ENCODE results near the gene SPSB2.
A peak's percentile ranks its signal among the peaks of the same experiment; 100 is the strongest.
"Not testable (repeated sequence)": the region's sequence is repeated elsewhere in the genome, so short reads cannot be mapped to it uniquely, and the experiment has no call there.

Gene SPSB2

GRCh38 chr12:6902448-6902847 lies 29.3 kb upstream of the SPSB2 start:
- no peak for DNase-seq (ENCODE audit: low spot score)

- DNase-seq (ENCODE audit: low spot score): no peak
These were observed 26.9 kb upstream of the SPSB2 start for GRCh38 chr12:6899837-6900519.

DNA sequence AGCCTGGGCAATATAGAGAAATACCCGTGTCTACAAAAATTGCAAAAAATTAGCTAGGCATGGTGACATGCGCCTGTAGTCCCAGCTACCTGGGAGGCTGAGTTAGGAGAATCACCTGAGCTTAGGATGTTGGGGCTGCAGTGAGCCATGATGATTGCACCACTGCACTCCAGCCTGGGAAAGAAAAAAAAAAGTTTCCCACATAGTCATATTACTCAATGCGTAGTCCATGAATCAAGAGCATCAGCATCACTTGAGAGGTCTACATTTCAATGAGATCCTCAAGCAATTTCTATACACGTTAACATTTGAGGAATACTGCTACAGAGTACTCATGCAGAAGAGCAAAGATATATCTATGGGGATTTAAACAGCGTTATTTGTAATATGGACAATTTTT lies 26.3 kb upstream of the SPSB2 start:
- no peak for DNase-seq (ENCODE audit: low spot score)

GRCh38 chr12:6896846-6897435 lies 23.8 kb upstream of the SPSB2 start:
- no peak for DNase-seq (ENCODE audit: low spot score)

DNA sequence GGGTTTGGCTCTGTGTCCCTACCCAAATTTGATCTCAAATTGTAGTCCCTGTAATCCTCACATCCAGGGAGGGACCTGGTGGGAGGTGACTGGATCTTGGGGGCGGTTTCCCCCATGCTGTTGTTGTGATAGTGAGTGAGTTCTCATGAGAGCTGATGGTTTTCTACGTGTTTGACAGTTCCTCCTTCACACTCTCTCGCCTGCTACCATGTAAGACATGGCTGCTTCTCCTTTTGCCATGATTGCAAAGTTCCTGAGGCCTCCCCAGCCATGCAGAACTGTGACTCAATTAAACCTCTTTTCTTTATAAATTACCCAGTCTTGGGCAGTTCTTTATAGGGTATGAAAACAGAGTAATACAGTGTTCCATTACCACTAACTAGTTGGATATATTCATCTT lies 21.2 kb upstream of the SPSB2 start:
- DNase-seq (ENCODE audit: low spot score): no peak

- not testable (repeated sequence) for DNase-seq (ENCODE audit: low spot score)
These were observed 19.6 kb upstream of the SPSB2 start for GRCh38 chr12:6892683-6893082.

DNA sequence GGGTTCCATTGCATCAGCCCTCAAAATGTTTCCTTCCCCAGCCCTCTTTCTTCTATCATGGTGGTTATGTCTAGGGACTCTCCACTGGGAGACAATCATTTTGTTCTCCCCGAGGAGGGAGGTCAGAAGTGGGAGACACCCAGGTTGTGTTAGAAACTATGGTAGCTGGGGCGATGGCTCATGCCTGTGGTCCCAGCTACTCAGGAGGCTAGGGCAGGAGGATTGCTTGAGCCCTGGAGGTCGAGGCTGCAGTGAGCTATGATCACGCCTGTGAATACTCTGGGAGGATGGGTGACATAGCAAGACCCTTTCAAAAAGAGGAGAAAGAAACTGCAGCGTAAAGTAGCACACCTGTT lies 18.5 kb upstream of the SPSB2 start:
- no peak for DNase-seq (ENCODE audit: low spot score)

DNA sequence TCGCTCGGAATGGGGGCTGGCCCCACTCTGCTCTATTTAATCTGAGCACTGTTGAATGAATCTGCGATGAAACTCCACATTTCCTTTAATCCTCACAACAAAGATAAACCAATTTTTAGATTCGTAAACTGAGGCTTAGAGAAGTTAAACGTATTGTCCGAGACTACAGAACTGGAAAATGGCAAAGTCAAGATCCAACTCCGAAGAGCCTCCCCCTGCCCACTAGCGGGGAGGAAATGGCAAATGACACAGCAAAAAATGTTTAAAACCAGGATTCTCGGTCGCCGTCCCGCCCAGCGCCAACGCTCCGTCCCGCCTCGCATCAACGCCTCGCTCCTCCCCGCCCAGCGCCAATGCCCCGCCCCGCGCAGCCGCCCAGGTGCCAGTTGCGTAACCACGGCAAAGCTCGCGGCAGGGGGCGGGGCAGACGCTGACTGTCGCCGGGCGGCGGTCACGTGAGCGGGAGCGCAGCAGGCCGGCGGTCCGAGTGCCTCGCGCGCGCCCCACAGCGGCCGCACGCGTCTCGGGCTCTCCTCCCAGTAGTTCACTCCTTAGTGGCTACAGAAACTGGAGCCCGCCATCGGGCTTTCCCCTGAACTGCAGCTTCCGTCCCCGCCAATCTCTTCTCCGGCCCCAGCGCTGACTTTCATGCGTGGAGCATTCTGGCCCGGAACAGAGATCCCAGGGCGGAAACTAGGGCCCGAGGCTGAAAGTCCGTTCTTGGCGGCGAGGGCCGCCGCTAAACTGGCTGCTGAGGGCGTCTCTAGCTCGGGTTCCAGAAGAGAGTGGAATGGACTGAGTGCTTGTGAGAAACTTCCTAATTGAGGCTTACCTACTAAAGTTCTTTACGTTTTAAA lies 17.9 kb upstream of the SPSB2 start:
- DNase-seq (ENCODE audit: low spot score): peak; percentile 98

DNA sequence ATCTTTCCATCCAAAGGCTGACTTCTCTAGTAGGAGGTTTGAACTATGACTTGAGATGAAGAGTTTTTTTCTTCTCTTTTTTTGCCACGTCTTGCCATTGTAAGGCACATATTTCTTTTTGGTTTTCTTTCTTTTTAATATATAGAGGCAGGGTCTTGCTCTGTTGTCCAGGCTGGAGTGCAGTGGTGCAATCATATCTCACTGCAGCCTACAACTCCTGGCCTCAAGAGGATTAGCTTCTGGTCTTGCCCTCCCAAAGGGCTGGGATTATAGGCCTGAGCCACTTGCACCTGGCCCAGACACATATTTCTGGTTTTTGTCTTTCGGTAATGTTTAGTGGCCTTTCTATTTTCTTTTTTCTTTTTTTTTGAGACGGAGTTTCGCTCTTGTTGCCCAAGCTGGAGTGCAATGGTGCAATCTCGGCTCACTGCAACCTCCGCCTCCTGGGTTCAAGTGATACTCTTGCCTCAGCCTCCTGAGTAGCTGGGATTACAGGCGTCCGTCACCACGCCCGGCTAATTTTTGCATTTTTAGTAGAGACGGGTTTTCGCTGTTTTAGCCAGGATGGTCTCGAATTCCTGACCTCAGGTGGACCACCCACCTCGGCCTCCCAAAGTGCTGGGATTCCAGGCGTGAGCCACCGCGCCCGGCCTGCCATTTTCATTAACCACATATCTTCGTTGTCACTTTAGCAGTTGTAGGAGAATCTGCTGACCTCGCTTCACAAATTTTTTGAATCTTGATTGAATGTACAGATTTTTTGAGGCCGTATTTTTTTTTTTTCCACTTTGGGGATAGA lies 16.9 kb upstream of the SPSB2 start:
- not testable (repeated sequence) for DNase-seq (ENCODE audit: low spot score)

- not testable (repeated sequence) for DNase-seq (ENCODE audit: low spot score)
These were observed 15.7 kb upstream of the SPSB2 start for GRCh38 chr12:6888794-6889193.

GRCh38 chr12:6888360-6888759 lies 15.3 kb upstream of the SPSB2 start:
- peak; percentile 5 for DNase-seq (ENCODE audit: low spot score)

- peak; percentile 5 for DNase-seq (ENCODE audit: low spot score)
These were observed 14.4 kb upstream of the SPSB2 start for GRCh38 chr12:6887460-6887859.

- DNase-seq (ENCODE audit: low spot score): not testable (repeated sequence)
These were observed 13.3 kb upstream of the SPSB2 start for GRCh38 chr12:6886206-6886999.

GRCh38 chr12:6884539-6884938 lies 11.4 kb upstream of the SPSB2 start:
- DNase-seq (ENCODE audit: low spot score): no peak

GRCh38 chr12:6883683-6884082 lies 10.6 kb upstream of the SPSB2 start:
- no peak for DNase-seq (ENCODE audit: low spot score)

GRCh38 chr12:6883252-6883651 lies 10.1 kb upstream of the SPSB2 start:
- DNase-seq (ENCODE audit: low spot score): no peak

DNA sequence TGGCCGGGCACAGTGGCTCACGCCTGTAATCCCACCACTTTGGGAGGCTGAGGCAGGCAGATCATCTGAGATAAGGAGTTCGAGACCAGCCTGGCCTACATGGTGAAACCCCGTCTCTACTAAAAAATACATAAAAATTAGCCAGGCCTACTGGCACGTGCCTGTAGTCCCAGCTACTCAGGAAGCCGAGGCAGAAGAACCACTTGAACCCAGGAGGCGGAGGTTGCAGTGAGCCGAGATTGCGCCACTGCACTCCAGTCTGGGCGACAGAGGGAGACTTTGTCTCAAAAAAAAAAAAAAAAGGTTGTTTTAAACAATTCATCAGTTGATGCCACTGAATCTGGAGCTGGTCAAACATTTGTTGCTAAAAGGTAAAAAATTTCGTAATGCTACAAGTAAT lies 6.7 kb upstream of the SPSB2 start:
- DNase-seq (ENCODE audit: low spot score): not testable (repeated sequence)

GRCh38 chr12:6874015-6874368 lies 889 bp upstream of the SPSB2 start:
- DNase-seq (ENCODE audit: low spot score): not testable (repeated sequence)

GRCh38 chr12:6872073-6873048 lies 742 bp downstream of the SPSB2 start:
- DNase-seq (ENCODE audit: low spot score): peak; percentile 90

Measured in hematopoietic multipotent progenitor cell treated with erythropoietin and hydrocortisone succinate and interleukin-3 and kit ligand, for 17 days (in vitro differentiated cells).